SK-N-SH (cell line): ENCODE measurements around the gene PLP2. TPM values are rescaled to one million over a fixed set of nuclear protein-coding genes. Genes with fewer than 3 reads are reported as not detected.

Source experiments
- CTCF ChIA-PET: fragments of 300-600, 350-600 bp; formaldehyde crosslinking; extraction: SDS; loops from one replicate; lab custom pipeline; 2021; lab: Yijun Ruan, JAX
- POLR2A ChIA-PET: fragments of 350-600 bp; sonication (Branson Sonifier 250); formaldehyde crosslinking; extraction: SDS; loops from one replicate; lab custom pipeline; 2020; ENCODE audit warnings: antibody characterized with exemption, inconsistent platforms; lab: Yijun Ruan, JAX
- DNase-seq: peaks from one replicate; pipeline ENCODE4 v3.0.0; 2012
- H2AFZ ChIP-seq: fragments of 200-600 bp; sonication (generic); 2 replicates; pipeline ENCODE4 v1.8.1; 2016; ENCODE audit warnings: antibody characterized with exemption, mild to moderate bottlenecking, low read depth
- H3F3A ChIP-seq: fragments of 200-600 bp; sonication (generic); replicated peaks from 2 replicates; pipeline ENCODE3; 2016; ENCODE audit warnings: antibody characterized with exemption, mild to moderate bottlenecking; ENCODE audit not compliant: insufficient read depth
- H3K27ac ChIP-seq, 2 experiments: fragments of 200-500 bp in 1 of 2; fragments of 200-600 bp in 1 of 2; sonication (Bioruptor generic) in 1 of 2; sonication (generic), shearing (Covaris generic) in 1 of 2; 2 replicates each; pipeline versions ENCODE4 v1.5.1 to v1.6.1; 2014 to 2016; ENCODE audit warnings: low read depth in 2 of 2, inconsistent platforms in 1 of 2, low read length in 1 of 2, mild to moderate bottlenecking in 1 of 2, mixed read lengths in 1 of 2
- H3K27me3 ChIP-seq: fragments of 200-600 bp; sonication (generic), shearing (Covaris generic); 2 replicates; pipeline ENCODE4 v1.6.1; 2016; ENCODE audit warnings: mixed run types; ENCODE audit not compliant: insufficient read depth
- H3K36me3 ChIP-seq, 2 experiments: fragments of 200-500 bp in 1 of 2; fragments of 200-600 bp in 1 of 2; sonication (Bioruptor generic) in 1 of 2; sonication (generic) in 1 of 2; replicated peaks in 1 of 2; 2 replicates each; pipeline versions ENCODE3 to v1.5.1; 2014 to 2016; ENCODE audit warnings: low read length in 1 of 2, mild to moderate bottlenecking in 1 of 2; ENCODE audit not compliant: insufficient read depth in 2 of 2, control insufficient read depth in 1 of 2
- H3K4me1 ChIP-seq, 2 experiments: fragments of 200-500 bp in 1 of 2; fragments of 200-600 bp in 1 of 2; sonication (Bioruptor generic) in 1 of 2; sonication (generic), shearing (Covaris generic) in 1 of 2; 2 replicates each; pipeline versions ENCODE4 v1.5.1 to v1.6.1; 2014 to 2016; ENCODE audit warnings: low read depth in 1 of 2, low read length in 1 of 2, mixed run types in 1 of 2; ENCODE audit not compliant: insufficient read depth in 2 of 2, control insufficient read depth in 1 of 2
- H3K4me2 ChIP-seq: fragments of 200-600 bp; sonication (generic), shearing (Covaris generic); 2 replicates; pipeline ENCODE4 v1.6.1; 2017; ENCODE audit warnings: mixed run types
- H3K4me3 ChIP-seq, 2 experiments: fragments of 200-500 bp in 1 of 2; fragments of 200-600 bp in 1 of 2; sonication (Bioruptor generic) in 1 of 2; sonication (generic), shearing (Covaris generic) in 1 of 2; 2 replicates each; pipeline versions ENCODE4 v1.5.1 to v1.8.1; 2014 to 2016; ENCODE audit warnings: low read depth in 2 of 2, inconsistent platforms in 1 of 2, low read length in 1 of 2, mild to moderate bottlenecking in 1 of 2, mixed read lengths in 1 of 2, moderate library complexity in 1 of 2
- H3K79me2 ChIP-seq: fragments of 200-600 bp; sonication (generic); 2 replicates; pipeline ENCODE4 v1.8.1; 2017; ENCODE audit warnings: mild to moderate bottlenecking; ENCODE audit not compliant: insufficient read depth
- H3K9ac ChIP-seq: fragments of 200-600 bp; sonication (generic); 2 replicates; pipeline ENCODE4 v1.6.1; 2017; ENCODE audit warnings: mixed run types
- H3K9me2 ChIP-seq: fragments of 200-600 bp; sonication (generic); 2 replicates; pipeline ENCODE4 v1.6.1; 2017; ENCODE audit warnings: mixed run types
- H3K9me3 ChIP-seq: fragments of 200-600 bp; sonication (generic); 2 replicates; pipeline ENCODE4 v1.6.1; 2017; ENCODE audit warnings: mixed run types, mild to moderate bottlenecking, moderate library complexity
- H4K20me1 ChIP-seq: fragments of 200-600 bp; sonication (generic); 2 replicates; pipeline ENCODE4 v1.6.1; 2017; ENCODE audit warnings: mild to moderate bottlenecking, mixed run types; ENCODE audit not compliant: insufficient read depth
- CHD2 ChIP-seq: fragments of 150-350 bp; IDR thresholded peaks from 2 replicates; pipeline ENCODE4 v1.6.1; 2018; ENCODE audit warnings: low read length; ENCODE audit not compliant: partially characterized antibody
- EP300 ChIP-seq, 2 experiments: IDR thresholded peaks; 2 replicates each; pipeline versions ENCODE4 v1.4.0 to v1.6.1; 2012; ENCODE audit warnings: borderline replicate concordance in 1 of 2, low read depth in 1 of 2, low read length in 1 of 2
- EZH2phosphoT487 ChIP-seq: fragments of 200-600 bp; sonication (generic); IDR thresholded peaks from 2 replicates; pipeline ENCODE4 v1.6.1; 2017; ENCODE audit warnings: low read depth, mixed run types, mild to moderate bottlenecking, antibody characterized with exemption, moderate library complexity, borderline replicate concordance
- FOSL2 ChIP-seq: IDR thresholded peaks from 2 replicates; pipeline ENCODE4 v1.4.0; 2012; ENCODE audit warnings: low read depth, mild to moderate bottlenecking, moderate library complexity, borderline replicate concordance
- FOXJ3 ChIP-seq: sonication (generic); formaldehyde crosslinking; IDR thresholded peaks from 2 replicates; pipeline ENCODE4 v1.5.1; 2020; ENCODE audit warnings: mild to moderate bottlenecking, missing genetic modification reagents
- MAX ChIP-seq: IDR thresholded peaks from 2 replicates; pipeline ENCODE4 v1.4.0; 2012; ENCODE audit warnings: low read depth
- MXI1 ChIP-seq: IDR thresholded peaks from 2 replicates; pipeline ENCODE4 v1.6.1; 2012; ENCODE audit warnings: mild to moderate bottlenecking, low read depth, low read length, improper control_type of control experiment
- REST ChIP-seq: IDR thresholded peaks from 2 replicates; pipeline ENCODE4 v1.6.1; 2012; ENCODE audit warnings: mild to moderate bottlenecking, low read depth, low read length, moderate library complexity
- TCF12 ChIP-seq: IDR thresholded peaks from 2 replicates; pipeline ENCODE4 v1.4.0; 2012
- ZBTB33 ChIP-seq: IDR thresholded peaks from 2 replicates; pipeline ENCODE4 v1.4.0; 2012; ENCODE audit warnings: low read depth, borderline replicate concordance
- WGBS: methylation state at CpG from one replicate; pipeline ENCODE4 v1.1.6; 2017; ENCODE audit warnings: low lambda C conversion rate; 5-methylcytosine and 5-hydroxymethylcytosine counted together
- polyA plus RNA-seq, 3 experiments: library from polyadenylated mRNA; depleted of rRNA; stranded (reverse); fragments of >200 nt; gene quantifications; 2 replicates each; pipeline ENCODE4 v1.2.3, GENCODE V29; 2012

PLP2 gene
- polyA plus RNA-seq, 1 of the 3 experiments (the other 2 are of a cell fraction): 146 TPM

- Histone ChIP-seq H3K9ac (no peak overlapping the region), H3K9me2 (no peaks in the 10 kb centered on the region), H3K4me3 (peak overlapping the region in 1 of 2 experiments; percentile 36; a peak in 1 of 4 replicates), H3K36me3 (no peaks in the 10 kb centered on the region), H2AFZ (peak overlapping the region; percentile 69; the same call in 1 of the 2 replicates), H3K9me3 (no peaks in the 10 kb centered on the region), H4K20me1 (no peaks in the 10 kb centered on the region), H3K79me2 (no peaks in the 10 kb centered on the region), H3F3A (peaks cover 9% of the 10 kb centered on the region), H3K4me2 (peak overlapping the region; percentile 69), H3K27me3 (no peaks in the 10 kb centered on the region; the same call in 1 of the 2 replicates), H3K27ac (peak overlapping the region in 1 of 2 experiments; percentile 75; a peak in 1 of 4 replicates), H3K4me1 (peaks cover 4 to 11% of the 10 kb centered on the region in 2 experiments; a peak in 1 of 4 replicates)
- WGBS: 39% methylated on average over 26 of the region's 61 CpGs
- ChIA-PET CTCF (no interaction called here), POLR2A (interaction anchor here (0.9 to 1.1 kb wide), 2 partner anchors 23 to 268 kb away, joined by 3 to 4 read pairs; partner anchors contain the start of gene PQBP1)
- no peak for TF ChIP-seq FOSL2
- TF ChIP-seq FOXJ3 (CRISPR knock-in tag): no peak
- TF ChIP-seq REST: 0 out of 2 replicates have a peak, but pooled peaks have one; percentile 21
- DNase-seq: peak; percentile 72
Observed at GRCh38 chrX:49165901-49166881, 5.5 kb upstream of the PLP2 start.

GRCh38 chrX:49166914-49167739, 4.6 kb upstream of the PLP2 start:
- no peaks in the 10 kb centered on the region for H3K9me2 ChIP-seq
- peaks cover 4 to 11% of the 10 kb centered on the region in 2 experiments; a peak in 1 of 4 replicates for H3K4me1 ChIP-seq
- no peaks in the 10 kb centered on the region for H3K9me3 ChIP-seq
- H3K36me3 ChIP-seq: no peaks in the 10 kb centered on the region
- H3K9ac ChIP-seq: peak overlapping the region; percentile 38; the same call in 1 of the 2 replicates
- no peaks in the 10 kb centered on the region for H4K20me1 ChIP-seq
- POLR2A ChIA-PET: interaction anchor here (0.9 to 1.1 kb wide), 2 partner anchors 22 to 269 kb away, joined by 3 to 4 read pairs; partner anchors contain the start of gene PQBP1
- CTCF ChIA-PET: interaction anchor here (0.8 kb wide), 1 partner anchor 11 kb away, joined by 3 read pairs; no protein-coding TSS in a partner anchor
- no peaks in the 10 kb centered on the region; the same call in 1 of the 2 replicates for H3K27me3 ChIP-seq
- DNase-seq: peak; percentile 30
- peaks cover 9% of the 10 kb centered on the region for H3F3A ChIP-seq
- WGBS: 44% methylated on average over 19 of the region's 35 CpGs
- H3K27ac ChIP-seq: peak overlapping the region in 1 of 2 experiments; percentile 75; a peak in 2 of 4 replicates
- peak overlapping the region; percentile 69 for H2AFZ ChIP-seq
- peak overlapping the region; percentile 6 to 36; a peak in 1 of 4 replicates for H3K4me3 ChIP-seq
- peak overlapping the region; percentile 69 for H3K4me2 ChIP-seq
- H3K79me2 ChIP-seq: peaks cover 3% of the 10 kb centered on the region; the same call in 1 of the 2 replicates
- no peak; a peak in 1 of 4 replicates for TF ChIP-seq EP300 (IDR thresholded peaks at IDR 0.05; ENCODE audit: borderline replicate concordance in 1 of 2, low read depth in 1 of 2, low read length in 1 of 2)
- no peak for TF ChIP-seq ZBTB33
- TF ChIP-seq MXI1: no peak
- TF ChIP-seq TCF12: peak; percentile 15; the same call in 1 of the 2 replicates
- peak; percentile 49; the same call in 1 of the 2 replicates for TF ChIP-seq MAX
- TF ChIP-seq REST: no peak
- no peak for TF ChIP-seq EZH2phosphoT487
- TF ChIP-seq CHD2: no peak
